Retinal pigment epithelial cell (primary cell): ENCODE results near the gene HPSE2.

Source experiments
- DNase-seq: peaks from one replicate; pipeline ENCODE4 v3.0.0-alpha.2; 2010; ENCODE audit warnings: low read depth
- H3K4me3 ChIP-seq: 2 replicates; pipeline ENCODE4 v1.5.1; 2011; ENCODE audit warnings: mild to moderate bottlenecking, low read length, control low read depth, moderate library complexity
- TF ChIP-seq, protein P1 (sequence below): conservative IDR thresholded peaks from 2 replicates; pipeline ENCODE4 v1.5.1; 2011; ENCODE audit warnings: low read depth, low read length, control low read depth, inconsistent platforms

Gene HPSE2

DNA sequence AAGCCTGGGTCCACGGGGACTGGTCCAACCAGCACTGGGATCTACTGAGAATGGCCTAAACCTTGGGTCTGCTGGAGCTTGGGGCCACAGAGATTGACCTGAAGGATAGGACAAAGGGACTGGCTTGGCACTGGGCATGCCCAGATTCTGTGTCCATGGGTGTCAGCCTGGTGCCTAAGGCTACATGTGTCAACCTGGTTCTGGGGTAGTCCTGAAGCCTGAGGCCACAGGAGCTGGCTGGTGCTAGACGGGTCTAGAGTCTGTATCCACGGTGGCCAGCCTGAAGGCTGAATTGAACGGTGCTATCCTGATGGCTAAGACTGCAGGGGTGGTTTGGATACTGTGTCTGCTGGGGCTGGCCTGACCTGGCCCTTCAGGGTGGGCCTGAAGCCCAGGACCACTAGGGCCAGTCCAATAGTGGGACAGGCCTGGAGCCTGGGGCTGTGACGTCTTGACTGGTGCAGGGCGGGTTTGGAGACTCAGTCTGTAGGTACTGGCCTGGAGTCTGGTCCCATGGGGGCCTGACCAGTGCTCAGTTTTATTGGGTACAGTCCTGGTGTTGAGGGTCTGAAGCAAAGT is 636.5 kb downstream of the HPSE2 start:
- H3K4me3 ChIP-seq: no peak overlapping the region
- TF ChIP-seq, protein P1, sequence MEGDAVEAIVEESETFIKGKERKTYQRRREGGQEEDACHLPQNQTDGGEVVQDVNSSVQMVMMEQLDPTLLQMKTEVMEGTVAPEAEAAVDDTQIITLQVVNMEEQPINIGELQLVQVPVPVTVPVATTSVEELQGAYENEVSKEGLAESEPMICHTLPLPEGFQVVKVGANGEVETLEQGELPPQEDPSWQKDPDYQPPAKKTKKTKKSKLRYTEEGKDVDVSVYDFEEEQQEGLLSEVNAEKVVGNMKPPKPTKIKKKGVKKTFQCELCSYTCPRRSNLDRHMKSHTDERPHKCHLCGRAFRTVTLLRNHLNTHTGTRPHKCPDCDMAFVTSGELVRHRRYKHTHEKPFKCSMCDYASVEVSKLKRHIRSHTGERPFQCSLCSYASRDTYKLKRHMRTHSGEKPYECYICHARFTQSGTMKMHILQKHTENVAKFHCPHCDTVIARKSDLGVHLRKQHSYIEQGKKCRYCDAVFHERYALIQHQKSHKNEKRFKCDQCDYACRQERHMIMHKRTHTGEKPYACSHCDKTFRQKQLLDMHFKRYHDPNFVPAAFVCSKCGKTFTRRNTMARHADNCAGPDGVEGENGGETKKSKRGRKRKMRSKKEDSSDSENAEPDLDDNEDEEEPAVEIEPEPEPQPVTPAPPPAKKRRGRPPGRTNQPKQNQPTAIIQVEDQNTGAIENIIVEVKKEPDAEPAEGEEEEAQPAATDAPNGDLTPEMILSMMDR: no peak
- DNase-seq: no peak

DNA sequence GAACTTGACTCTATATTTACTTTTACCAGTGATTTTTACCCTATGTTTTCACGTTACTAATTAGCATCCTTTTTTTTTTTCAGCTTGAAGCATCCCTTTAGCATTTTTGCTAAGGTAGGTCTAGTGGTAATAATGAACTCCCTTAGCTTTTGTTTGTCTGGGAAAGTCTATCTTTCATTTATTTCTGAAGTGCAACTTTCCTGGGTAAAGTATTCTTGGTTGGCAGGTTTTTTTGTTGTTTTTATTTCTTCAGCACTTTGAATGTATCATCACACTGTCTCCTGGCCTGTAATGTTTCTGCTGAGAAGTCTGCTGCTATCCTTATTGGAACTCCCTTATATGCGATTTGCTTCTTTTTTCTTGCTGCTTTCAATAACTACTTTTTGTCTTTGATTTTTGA is 639.2 kb downstream of the HPSE2 start:
- no peak for DNase-seq
- TF ChIP-seq, protein P1: no peak
- no peak overlapping the region for H3K4me3 ChIP-seq

DNA sequence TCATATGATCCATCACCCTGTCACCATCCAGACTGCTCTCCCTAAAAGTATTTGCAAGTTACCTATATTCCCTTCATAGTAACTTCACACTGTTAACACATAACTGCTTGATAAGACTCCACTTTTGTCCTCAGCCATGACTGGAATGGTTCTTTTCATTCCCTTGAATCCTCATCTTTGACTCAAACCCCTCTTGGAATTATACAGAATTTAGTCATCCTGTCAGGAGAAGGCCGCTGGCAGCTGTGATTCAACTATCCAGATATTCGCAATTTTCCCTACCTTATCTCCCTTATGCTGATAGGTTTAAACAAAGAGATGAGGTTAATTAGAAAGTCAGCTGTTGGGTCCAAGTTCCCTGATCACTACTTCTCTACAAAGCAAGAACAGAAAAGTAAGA is 646.0 kb downstream of the HPSE2 start:
- no peak for DNase-seq
- TF ChIP-seq, protein P1: no peak
- H3K4me3 ChIP-seq: no peak overlapping the region

DNA sequence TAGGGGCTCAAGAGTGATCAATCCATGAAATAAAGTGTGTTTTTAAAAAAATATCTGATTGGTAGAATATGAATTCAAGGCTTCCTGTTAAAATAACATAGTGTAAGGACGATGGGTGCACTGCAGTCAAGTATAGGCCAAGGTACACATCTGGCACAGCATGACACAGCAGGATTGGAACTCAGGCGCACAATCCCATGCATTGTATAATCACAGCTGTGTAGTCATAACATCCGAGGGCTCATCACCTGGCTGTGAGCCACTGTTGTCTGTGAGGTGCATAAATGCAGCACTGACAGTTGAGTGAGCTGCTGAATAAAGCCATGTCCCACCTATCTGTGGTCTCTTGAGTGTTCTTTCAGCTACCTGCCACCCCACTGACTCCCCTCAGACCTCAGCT is 646.6 kb downstream of the HPSE2 start:
- DNase-seq: no peak
- TF ChIP-seq, protein P1: no peak
- H3K4me3 ChIP-seq: no peak overlapping the region

DNA sequence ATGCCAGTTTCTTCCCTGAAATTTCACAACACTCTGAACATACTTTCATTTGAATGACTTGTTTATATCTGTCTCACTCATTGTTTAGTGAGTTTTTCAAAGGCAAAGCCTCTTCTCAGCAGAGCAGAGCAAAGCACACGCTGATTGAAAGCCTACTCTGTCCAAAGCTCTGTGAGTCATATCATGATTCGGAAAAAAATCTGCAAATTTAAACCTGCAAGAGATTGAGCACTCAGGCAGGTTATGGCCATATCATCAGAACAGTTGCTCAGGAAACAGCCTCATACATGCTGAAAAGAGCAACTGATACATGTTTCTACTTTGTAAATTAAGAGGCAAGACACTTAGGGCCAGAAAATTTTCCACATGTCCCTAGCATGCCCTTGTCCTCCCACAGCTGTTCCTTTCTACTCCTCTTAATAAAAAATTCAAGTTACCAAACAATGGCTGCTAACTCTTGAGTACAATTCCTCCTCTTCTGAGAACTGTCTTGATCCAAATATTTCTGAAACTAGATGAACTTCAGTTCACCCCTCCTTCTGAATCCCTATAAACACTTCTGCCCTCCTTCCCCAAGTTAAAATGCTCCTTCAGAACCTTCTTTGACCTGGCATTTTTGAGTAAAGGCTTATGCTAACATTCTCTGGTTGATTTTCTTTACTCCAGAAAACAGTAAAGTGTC is 648.4 kb downstream of the HPSE2 start:
- TF ChIP-seq, protein P1: no peak
- DNase-seq: no peak
- no peak overlapping the region for H3K4me3 ChIP-seq

DNA sequence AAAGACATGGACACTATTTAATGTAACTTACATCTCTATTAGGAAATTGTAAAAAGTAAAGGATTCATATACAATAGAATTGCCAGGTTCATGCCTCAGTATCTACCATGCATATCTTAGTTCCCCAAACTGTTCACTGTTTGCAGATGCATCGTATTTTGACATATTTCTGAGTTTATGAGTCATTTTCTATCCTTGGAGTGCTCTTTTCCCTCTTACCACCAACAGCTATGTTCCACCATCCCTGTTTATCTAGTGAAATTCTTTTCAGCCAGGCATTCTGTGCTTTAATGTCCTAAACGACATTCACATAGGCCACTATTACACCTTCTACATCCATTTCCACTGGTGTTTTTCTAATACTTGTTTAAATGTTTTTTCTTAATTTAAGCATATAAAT is 649.6 kb downstream of the HPSE2 start:
- DNase-seq: no peak
- TF ChIP-seq, protein P1: no peak

DNA sequence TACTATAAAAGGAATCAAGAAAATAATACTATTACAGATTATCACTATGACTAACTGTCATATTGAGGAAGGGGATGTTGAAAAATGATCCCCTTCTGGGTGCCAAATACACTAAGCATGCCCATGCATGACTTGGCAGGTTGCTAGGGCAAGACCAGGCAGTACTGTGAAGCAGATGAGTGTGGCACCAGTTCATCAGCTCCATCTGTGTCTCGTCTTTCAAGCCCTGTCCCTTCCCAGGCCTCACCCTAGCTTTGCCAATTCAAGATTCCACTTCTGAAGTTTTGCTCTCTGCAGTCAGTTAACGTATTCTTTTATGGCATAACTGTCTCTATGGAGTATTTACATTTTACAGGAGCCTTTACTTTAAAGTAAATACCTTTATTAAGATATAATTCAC is 653.3 kb downstream of the HPSE2 start:
- no peak for DNase-seq
- no peak overlapping the region for H3K4me3 ChIP-seq
- TF ChIP-seq, protein P1: no peak

More for the DNA sequence above, 649.6 kb downstream of the HPSE2 start:
- H3K4me3 ChIP-seq: no peak overlapping the region
